ENCODE results near the gene PRM1.

The PRM1 gene

DNA sequence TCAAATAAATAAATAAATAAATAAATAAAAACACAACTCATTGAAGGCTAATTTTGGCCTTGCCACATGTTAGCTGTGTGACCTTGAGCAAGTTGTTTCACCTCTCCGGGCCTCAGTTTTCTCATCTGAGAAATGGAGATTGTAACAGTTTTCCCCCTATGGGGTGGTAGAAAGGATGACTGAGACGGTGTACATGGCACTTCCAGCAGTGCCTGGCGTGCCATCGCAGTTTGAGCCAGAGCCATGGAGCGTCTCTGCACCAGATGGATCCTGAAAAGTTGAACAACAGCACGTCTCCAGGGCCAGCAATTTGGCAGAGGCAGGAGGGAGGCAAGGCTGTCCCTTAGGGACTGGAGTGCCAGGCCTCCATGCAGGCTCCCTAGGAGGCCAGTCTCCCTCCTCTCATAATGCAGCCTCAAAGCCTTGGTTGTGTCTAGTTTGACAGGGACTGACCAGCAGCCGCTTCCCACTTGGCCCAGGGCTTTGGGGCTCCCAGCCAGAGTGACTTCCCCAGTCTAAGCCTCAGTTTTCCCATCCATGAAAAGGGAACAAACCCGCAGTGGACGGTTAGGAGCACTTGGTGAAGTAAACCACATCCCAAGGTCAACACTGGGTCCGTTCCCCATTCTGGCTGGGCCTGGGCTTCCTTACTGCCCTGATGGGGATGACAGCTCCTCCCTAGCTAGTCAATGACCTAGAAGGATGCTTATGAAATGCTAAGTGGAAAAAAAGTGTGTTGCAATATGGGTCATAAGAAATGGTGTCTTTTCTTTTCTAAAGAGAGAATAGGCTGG, 44.5 kb downstream of the PRM1 start:
- no peak for DNase-seq (ENCODE audit: low read depth in 2 of 2)

DNA sequence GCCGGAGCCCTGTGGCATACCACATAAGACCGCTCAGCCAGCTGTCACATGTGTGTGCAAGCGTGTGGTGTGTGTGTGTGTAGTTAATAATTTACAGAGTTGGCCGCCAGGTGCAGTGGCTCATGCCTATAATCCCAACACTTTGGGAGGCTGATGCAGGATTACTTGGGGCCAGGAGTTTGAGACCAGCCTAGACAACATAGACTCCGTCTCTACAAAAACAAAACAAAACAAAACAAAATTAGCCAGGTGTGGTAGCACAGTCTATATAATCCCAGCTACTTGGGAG, 45.5 kb downstream of the PRM1 start:
- no peak for DNase-seq (ENCODE audit: low read depth in 2 of 2)

DNA sequence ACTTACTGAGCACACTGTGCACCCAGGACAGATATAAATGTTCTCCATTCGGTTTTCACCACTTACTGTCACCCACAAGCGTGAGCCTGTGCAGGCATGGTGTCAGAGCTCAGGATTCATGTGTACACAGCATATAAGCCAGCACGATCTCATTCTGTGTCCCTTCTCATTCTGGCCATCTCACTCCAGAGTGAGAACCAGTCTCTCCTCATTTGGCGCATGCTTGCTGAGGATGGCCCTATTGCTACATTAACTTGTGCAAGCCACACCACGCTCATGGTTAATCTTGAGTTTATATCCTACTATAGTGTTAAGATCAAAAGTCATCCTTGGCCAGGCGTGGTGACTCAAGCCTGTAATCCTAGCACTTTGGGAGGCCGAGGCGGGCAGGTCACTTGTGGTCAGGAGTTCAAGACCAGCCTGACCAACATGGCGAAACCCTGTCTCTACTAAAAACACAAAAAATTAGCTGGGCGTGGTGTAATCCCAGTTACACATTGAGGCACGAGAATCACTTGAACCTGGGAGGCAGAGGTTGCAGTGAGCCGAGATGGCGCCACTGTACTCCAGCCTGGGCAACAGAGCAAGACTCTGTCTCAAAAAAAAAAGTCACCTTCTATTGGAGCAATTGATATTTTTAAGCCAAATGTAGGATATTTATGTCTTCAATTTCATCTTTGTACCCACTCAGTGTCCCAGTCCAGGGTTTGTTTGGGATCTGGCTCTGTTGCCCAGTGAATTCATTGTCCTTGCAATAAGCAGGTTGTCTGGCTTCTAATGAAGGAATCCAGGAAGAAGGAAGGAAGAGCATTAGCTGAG, 46.0 kb downstream of the PRM1 start:
- DNase-seq (ENCODE audit: low read depth in 2 of 2), result no peak

DNA sequence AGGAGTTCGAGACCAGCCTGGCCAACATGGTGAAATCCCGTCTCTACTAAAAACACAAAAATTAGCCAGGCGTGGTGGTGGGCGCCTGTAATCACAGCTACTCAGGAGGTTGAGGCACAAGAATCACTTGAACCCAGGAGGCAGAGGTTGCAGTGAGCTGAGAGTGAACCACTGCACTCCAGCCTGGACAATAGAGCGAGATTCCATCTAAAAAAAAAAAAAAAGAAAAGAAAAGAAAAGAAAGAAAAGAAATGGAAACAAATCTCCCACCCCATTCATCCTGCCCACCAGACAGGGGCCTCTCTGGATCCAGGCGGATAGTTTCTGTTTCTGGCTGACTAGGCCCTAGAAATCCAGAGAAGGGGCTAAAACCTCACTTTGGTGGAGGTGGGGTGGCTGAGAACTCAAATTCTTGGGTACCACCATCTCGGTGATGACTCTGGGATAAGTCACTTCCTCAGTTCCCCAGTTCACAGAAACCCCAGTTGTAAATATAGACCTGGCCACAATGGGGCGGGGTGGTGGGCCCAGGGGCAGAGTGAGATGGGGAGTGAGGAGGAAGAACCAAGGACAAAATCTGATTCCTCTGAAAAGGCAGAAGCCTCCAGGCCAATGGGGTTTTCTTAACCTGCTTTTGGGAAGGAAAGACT, 47.3 kb downstream of the PRM1 start:
- DNase-seq (ENCODE audit: low read depth in 2 of 2), result no peak

DNA sequence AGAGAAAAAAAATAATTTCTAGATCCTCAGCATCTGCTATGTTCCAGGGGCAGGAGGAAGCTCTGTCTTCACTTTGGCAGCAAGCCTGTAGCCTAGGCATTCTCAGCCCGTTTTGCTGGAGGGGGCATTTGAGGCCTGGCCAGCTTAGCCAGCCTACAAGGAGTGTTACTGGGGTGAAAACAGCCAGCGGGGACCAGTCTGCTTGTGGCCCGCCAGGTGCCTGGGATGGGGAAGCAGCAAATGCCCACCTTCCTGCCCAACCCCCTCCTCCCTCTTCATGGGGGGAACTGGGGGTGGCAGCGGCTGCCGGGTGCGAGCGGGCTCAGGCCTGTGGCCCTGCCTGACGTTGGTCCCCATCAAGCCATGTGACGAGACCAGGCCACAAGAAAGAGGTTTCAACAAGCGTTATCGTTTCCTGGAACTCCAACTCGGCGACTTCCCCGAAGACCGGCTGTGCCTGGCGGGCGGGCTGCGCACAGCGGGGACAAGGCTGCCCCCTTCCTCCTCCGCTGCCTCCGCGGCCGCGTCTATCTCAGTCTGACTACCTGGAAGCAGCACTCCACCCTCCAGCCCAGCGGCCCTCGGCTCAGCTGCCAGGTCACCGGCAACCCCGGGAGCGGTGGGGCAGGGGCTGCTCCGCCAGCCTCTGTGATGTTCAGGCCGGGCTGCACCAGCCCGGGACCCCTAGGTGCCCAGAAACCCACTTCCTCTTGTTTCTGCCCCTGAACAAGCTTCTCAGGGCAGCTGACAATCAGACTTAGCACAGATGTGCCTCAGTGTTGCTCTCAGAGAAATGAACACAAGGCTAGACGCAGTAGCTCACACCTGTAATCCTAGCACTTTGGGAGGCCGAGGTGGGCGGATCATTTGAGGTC, 48.0 kb downstream of the PRM1 start:
- DNase-seq (ENCODE audit: low read depth in 2 of 2), result peak; percentile 84 to 89

DNA sequence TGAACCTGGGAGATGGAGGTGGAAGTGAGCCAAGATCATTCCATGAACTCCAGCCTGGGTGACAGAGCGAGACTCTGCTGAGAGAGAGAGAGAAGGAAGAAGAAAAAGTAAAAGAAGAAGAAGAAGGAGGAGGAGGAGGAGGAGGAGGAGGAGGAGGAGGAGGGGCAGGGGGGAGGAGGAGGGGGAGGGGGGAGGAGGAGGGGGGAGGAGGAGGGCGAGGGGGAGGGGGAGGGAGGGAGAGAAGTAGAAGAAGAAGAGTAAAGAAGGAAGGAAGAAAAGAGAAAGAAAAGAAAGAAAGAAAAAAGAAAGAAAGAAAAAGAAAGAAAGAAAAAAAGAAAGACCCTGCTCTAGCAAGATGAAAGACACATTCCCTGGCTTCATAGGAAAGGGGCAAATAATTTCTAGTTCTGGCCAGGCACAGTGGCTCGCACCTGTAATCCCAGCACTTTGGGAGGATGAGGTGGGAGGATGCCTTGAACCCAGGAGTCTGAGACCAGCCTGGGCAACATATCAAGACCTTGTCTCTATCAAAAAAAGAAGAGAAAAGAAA, 48.8 kb downstream of the PRM1 start:
- no peak for DNase-seq (ENCODE audit: low read depth in 2 of 2)

DNA sequence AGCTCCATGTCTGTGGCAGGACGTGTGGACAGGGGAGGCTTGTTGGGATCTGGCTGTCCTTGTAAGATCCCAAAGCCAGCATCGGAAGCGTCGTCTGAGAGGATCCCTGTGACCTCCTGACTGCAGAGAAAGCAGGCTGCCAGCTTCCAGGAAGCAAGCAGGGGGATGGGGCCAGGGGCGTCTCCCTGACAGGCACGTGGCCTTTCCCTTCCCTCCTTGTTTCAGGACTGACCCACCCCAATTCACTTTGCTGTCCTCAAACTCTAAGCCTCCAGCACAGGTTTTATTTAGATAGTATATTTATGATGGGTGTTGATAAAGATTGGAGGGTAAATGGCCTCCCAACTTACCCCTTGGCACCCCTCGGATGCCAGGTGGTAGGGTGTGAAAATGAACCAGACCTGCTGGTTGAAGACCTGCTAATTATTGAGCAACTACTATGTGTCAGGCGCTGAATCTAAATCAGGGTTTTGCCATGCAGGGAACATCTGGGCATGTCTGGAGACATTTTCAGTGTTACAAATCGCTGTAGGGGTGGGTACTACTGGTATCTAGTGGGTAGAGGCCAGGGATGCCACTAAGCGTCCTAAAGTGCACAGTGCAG, 49.7 kb downstream of the PRM1 start:
- DNase-seq (ENCODE audit: low read depth in 2 of 2), result no peak

Measured in stimulated activated CD8-positive, alpha-beta memory T cell treated with anti-CD3 and anti-CD28 coated beads, Interleukin-7, amount 100 ng/mL, for 1 hour (primary cell).